OCI-LY1 (cell line): Measurements from ENCODE around the gene GALNT17.

Source experiments
- H2AFZ ChIP-seq: fragments of 200-600 bp; sonication (generic), shearing (Covaris generic); 2 replicates; pipeline ENCODE4 v1.6.0; 2014; ENCODE audit warnings: antibody characterized with exemption, mild to moderate bottlenecking, low read length
- H3F3A ChIP-seq: fragments of 200-600 bp; sonication (generic), shearing (Covaris generic); 2 replicates; pipeline ENCODE4 v1.6.0; 2014; ENCODE audit warnings: mild to moderate bottlenecking, antibody characterized with exemption, low read length, moderate library complexity; ENCODE audit not compliant: insufficient read depth
- H3K27ac ChIP-seq: fragments of 200-600 bp; sonication (generic); 2 replicates; pipeline ENCODE4 v1.5.1; 2014; ENCODE audit warnings: low read length, mixed run types, mild to moderate bottlenecking, low read depth; ENCODE audit not compliant: poor library complexity, severe bottlenecking
- H3K27me3 ChIP-seq: fragments of 200-600 bp; sonication (generic); 2 replicates; pipeline ENCODE4 v1.6.0; 2014; ENCODE audit warnings: antibody characterized with exemption, mild to moderate bottlenecking, low read length, moderate library complexity; ENCODE audit not compliant: insufficient read depth
- H3K36me3 ChIP-seq: fragments of 200-600 bp; sonication (generic); 2 replicates; pipeline ENCODE4 v1.6.1; 2014; ENCODE audit warnings: mild to moderate bottlenecking, antibody characterized with exemption, low read length, moderate library complexity, mixed read lengths; ENCODE audit not compliant: insufficient read depth
- H3K4me1 ChIP-seq: fragments of 200-600 bp; sonication (generic); 2 replicates; pipeline ENCODE4 v1.5.1; 2014; ENCODE audit warnings: mild to moderate bottlenecking, low read length, moderate library complexity; ENCODE audit not compliant: insufficient read depth, severe bottlenecking
- H3K4me2 ChIP-seq: fragments of 200-600 bp; sonication (generic), shearing (Covaris generic); 2 replicates; pipeline ENCODE4 v1.6.1; 2014; ENCODE audit warnings: low read length
- H3K4me3 ChIP-seq: fragments of 200-600 bp; sonication (generic); 2 replicates; pipeline ENCODE4 v1.5.1; 2014; ENCODE audit warnings: low read length, low read depth, mild to moderate bottlenecking, mixed read lengths; ENCODE audit not compliant: poor library complexity, severe bottlenecking
- H3K79me2 ChIP-seq: fragments of 200-600 bp; shearing (Covaris generic); 2 replicates; pipeline ENCODE4 v1.6.1; 2016; ENCODE audit warnings: mixed run types, low read length, mixed read lengths; ENCODE audit not compliant: insufficient read depth
- H3K9ac ChIP-seq: fragments of 200-600 bp; sonication (generic), shearing (Covaris generic); 2 replicates; pipeline ENCODE4 v1.6.1; 2014; ENCODE audit warnings: mild to moderate bottlenecking, low read length, mixed read lengths
- H3K9me2 ChIP-seq: fragments of 200-600 bp; sonication (generic), shearing (Covaris generic); 2 replicates; pipeline ENCODE4 v1.6.1; 2014; ENCODE audit warnings: low read depth, mild to moderate bottlenecking, low read length, mixed read lengths
- H3K9me3 ChIP-seq: fragments of 200-600 bp; shearing (Covaris generic); 2 replicates; pipeline ENCODE4 v1.6.1; 2014; ENCODE audit warnings: low read length, mixed read lengths
- H4K20me1 ChIP-seq: fragments of 200-600 bp; sonication (generic), shearing (Covaris generic); 2 replicates; pipeline ENCODE4 v1.6.0; 2016; ENCODE audit warnings: mild to moderate bottlenecking, low read length; ENCODE audit not compliant: insufficient read depth
- EZH2 ChIP-seq: fragments of 200-600 bp; sonication (generic), shearing (Covaris generic); IDR thresholded peaks from 2 replicates; pipeline ENCODE4 v1.8.0; 2017; ENCODE audit warnings: borderline replicate concordance, mixed run types, mild to moderate bottlenecking, antibody characterized with exemption, low read length, moderate library complexity, mixed read lengths
- TF ChIP-seq, protein P1 (sequence below): fragments of 200-600 bp; sonication (generic), shearing (Covaris generic); IDR thresholded peaks from 2 replicates; pipeline ENCODE4 v1.5.1; 2017; ENCODE audit warnings: mild to moderate bottlenecking, antibody characterized with exemption, low read length, moderate library complexity, mixed read lengths

Gene GALNT17

DNA sequence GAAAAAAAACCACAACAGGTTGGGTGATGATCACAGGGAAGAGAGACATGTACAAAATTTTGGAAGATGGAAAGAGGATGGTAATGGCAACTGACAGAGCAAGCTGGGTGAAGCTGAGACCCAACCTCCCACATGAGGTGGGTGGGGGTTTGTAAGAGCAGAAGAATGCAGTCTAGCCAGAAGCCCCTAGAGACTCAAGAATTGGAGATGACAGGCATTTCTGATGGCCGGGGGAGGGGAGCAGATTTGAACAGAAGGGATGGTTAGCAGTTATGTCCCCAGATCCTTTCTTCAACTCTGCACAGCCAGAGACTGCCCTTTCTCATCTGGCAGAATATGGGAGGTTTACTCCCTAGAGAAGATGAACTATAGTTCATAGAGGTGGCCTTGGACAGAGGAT, 208.0 kb downstream of the GALNT17 start:
- Histone ChIP-seq H3K27me3 (no peaks in the 10 kb centered on the region), H3K4me1 (no peaks in the 10 kb centered on the region), H3K79me2 (no peaks in the 10 kb centered on the region), H3K36me3 (no peaks in the 10 kb centered on the region), H4K20me1 (no peaks in the 10 kb centered on the region), H3K4me3 (no peak overlapping the region), H3K27ac (no peak overlapping the region), H2AFZ (no peak overlapping the region), H3K9ac (no peak overlapping the region), H3K4me2 (no peak overlapping the region), H3K9me2 (no peaks in the 10 kb centered on the region), H3F3A (no peaks in the 10 kb centered on the region), H3K9me3 (no peaks in the 10 kb centered on the region)
- TF ChIP-seq, protein P1, sequence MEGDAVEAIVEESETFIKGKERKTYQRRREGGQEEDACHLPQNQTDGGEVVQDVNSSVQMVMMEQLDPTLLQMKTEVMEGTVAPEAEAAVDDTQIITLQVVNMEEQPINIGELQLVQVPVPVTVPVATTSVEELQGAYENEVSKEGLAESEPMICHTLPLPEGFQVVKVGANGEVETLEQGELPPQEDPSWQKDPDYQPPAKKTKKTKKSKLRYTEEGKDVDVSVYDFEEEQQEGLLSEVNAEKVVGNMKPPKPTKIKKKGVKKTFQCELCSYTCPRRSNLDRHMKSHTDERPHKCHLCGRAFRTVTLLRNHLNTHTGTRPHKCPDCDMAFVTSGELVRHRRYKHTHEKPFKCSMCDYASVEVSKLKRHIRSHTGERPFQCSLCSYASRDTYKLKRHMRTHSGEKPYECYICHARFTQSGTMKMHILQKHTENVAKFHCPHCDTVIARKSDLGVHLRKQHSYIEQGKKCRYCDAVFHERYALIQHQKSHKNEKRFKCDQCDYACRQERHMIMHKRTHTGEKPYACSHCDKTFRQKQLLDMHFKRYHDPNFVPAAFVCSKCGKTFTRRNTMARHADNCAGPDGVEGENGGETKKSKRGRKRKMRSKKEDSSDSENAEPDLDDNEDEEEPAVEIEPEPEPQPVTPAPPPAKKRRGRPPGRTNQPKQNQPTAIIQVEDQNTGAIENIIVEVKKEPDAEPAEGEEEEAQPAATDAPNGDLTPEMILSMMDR: no peak
- no peak for TF ChIP-seq EZH2

DNA sequence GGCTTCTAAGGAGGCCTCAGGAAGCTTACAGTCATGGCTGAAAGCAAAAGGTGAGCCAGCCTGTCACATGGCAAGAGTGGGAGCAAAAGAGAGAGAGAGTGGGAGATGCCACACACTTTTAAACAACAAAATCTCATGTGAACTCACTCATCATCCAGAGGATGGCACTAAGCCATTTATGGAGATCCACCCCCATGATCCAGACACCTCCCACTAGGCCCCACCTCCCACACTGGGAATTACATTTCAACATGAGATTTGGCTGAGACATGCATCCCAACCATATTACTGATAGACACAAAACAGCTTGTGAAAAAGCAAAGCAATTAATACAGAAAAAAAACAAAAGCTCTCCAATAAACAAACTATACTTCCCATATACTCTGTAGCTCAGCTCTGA, 210.3 kb downstream of the GALNT17 start:
- H4K20me1 ChIP-seq: no peaks in the 10 kb centered on the region
- TF ChIP-seq, protein P1: no peak
- TF ChIP-seq EZH2: no peak

DNA sequence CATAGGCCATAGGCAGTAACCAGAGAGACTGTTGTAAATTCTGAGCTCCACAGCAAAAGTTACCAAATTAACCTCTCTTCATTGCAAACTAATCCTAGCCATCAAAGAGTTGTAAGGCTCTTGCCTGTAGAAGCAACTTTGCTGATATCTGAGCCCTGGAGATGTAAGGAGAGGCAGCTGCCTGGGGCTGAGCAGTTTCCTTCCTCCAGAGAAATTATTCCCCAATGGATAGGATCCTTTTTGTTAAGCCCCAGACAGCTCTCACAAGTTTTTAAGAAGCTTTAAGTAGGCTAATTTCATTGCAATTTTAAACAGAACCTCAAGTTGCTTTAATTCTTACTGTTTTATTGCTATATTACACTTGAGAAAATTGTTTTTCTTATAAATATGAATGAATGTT, 211.1 kb downstream of the GALNT17 start:
- Histone ChIP-seq H2AFZ (no peak overlapping the region), H4K20me1 (no peaks in the 10 kb centered on the region), H3K4me3 (no peak overlapping the region), H3K36me3 (no peaks in the 10 kb centered on the region), H3K4me2 (no peak overlapping the region), H3K9me2 (no peaks in the 10 kb centered on the region), H3K4me1 (no peaks in the 10 kb centered on the region), H3K79me2 (no peaks in the 10 kb centered on the region), H3K9ac (no peak overlapping the region), H3K27ac (no peak overlapping the region), H3K9me3 (no peaks in the 10 kb centered on the region), H3K27me3 (no peaks in the 10 kb centered on the region), H3F3A (no peaks in the 10 kb centered on the region)
- TF ChIP-seq EZH2: no peak
- TF ChIP-seq, protein P1: no peak

More for the DNA sequence above, 210.3 kb downstream of the GALNT17 start:
- no peak overlapping the region for H3K9ac ChIP-seq
- no peaks in the 10 kb centered on the region for H3K9me2 ChIP-seq
- H3K4me1 ChIP-seq: no peaks in the 10 kb centered on the region
- no peak overlapping the region for H3K4me2 ChIP-seq
- H3K36me3 ChIP-seq: no peaks in the 10 kb centered on the region
- H2AFZ ChIP-seq: no peak overlapping the region
- no peak overlapping the region for H3K27ac ChIP-seq
- H3F3A ChIP-seq: no peaks in the 10 kb centered on the region
- H3K79me2 ChIP-seq: no peaks in the 10 kb centered on the region
- no peak overlapping the region for H3K4me3 ChIP-seq
- no peaks in the 10 kb centered on the region for H3K9me3 ChIP-seq
- no peaks in the 10 kb centered on the region for H3K27me3 ChIP-seq
